NCI-H187 (cell line): ENCODE results near the gene GLIPR1L2.

Experiments used
- DNase-seq, 2 experiments: peaks; one replicate each; lab custom pipeline; 2025; lab: John Stamatoyannopoulos, UW

The GLIPR1L2 gene

DNA sequence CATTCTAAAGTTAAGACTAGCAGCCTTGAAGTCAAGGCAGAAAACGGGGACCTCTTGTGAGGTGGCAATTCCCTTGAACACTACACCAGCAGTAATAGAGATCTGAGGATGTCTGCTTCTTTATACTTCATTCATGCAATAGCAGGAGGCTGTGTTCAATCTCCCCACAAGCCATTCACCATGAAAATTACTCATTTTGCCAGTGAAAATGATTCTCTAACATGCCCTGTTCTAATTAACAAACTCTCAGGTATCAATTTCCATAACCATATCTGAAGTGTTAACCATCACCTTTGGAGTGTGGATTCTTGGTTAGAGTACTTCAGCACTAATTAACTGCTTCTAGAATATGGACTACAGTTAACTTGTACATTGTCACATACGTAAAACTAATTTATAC is 86.2 kb downstream of the GLIPR1L2 start:
- DNase-seq = no peak

- DNase-seq = no peak
Measured at GRCh38 chr12:75478116-75478794, 87.4 kb downstream of the GLIPR1L2 start.

- no peak for DNase-seq
Measured at GRCh38 chr12:75479963-75480461, 89.1 kb downstream of the GLIPR1L2 start.

- DNase-seq = no peak
Measured at GRCh38 chr12:75480469-75480949, 89.6 kb downstream of the GLIPR1L2 start, which contains the start of gene GLIPR1. GLIPR1 (plus strand) TSS chr12:75480755; CDS start chr12:75480881, 126 bp downstream.

- no peak for DNase-seq
Measured at GRCh38 chr12:75481013-75481705, 90.3 kb downstream of the GLIPR1L2 start.

DNA sequence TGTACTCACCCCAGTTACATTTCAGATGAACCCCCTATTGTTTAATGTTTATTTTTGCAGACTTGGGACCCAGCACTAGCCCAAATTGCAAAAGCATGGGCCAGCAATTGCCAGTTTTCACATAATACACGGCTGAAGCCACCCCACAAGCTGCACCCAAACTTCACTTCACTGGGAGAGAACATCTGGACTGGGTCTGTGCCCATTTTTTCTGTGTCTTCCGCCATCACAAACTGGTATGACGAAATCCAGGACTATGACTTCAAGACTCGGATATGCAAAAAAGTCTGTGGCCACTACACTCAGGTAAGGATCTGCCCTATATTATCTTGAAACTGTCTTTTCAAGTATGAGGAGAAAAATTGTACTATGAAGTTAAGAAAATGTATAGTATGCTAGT is 90.9 kb downstream of the GLIPR1L2 start:
- no peak for DNase-seq
